CD4-positive, alpha-beta T cell treated with Interleukin-6 at 100 ng/mL for 8 hours (primary cell): ENCODE measurements around the gene LDLRAD3.

Experiments
- DNase-seq: peaks from one replicate; pipeline ENCODE4 v3.0.0-alpha.2; 2020; ENCODE audit warnings: mixed read lengths, low spot score

LDLRAD3 gene

DNA sequence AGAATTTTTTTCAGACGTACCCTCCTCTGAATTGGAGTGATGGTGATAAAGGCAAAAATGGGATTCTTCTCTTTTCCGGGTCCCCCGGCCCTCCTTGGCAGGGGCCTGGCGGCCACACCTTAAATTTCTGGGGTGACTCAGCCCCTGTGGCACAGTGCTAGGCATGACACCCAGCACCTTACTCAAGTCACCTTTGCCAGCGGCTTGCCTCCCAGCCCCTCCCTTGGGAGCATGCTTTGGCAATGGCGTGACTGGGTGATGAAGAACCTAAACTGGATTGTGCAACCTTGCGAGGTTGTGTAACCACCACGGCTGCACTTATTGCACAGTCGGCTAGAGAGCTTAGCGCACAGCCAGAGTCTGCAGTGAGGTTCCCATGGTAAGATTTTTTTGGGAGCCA is 16.2 kb upstream of the LDLRAD3 start:
- no peak for DNase-seq

- DNase-seq, result no peak
Observed at GRCh38 chr11:35928688-35929395, 15.0 kb upstream of the LDLRAD3 start.

GRCh38 chr11:35930466-35930865 is 13.4 kb upstream of the LDLRAD3 start:
- no peak for DNase-seq

GRCh38 chr11:35932121-35932520 is 11.7 kb upstream of the LDLRAD3 start:
- no peak for DNase-seq

DNA sequence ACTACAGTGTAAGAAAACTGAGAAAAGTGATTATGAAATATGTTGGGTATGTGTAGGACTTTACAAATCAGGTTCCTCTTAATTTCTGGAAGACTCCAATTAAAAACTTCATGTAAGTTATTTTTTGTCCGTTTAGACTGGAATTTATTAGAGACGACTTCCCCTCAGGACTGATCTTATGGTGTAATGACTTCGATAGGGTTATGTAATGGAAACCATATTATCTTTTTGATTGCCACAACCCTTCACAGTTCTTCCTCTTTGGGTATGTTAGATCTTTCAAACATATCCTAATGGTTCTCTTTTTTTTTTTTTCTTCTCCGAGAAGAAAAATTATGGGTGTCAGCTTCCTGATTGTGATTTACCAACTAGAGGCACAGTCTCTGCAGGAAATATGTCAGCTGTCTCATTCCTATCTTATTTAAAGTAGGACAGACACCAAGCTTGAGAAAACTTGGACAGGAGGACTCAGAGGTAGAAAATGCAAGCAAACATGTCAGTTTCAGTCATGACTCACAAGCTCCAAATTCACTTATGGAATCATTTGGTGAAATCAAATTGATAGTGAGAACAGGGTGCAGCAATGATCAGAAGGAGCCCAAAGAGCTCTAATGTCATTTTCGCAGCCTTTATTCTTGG is 11.1 kb upstream of the LDLRAD3 start:
- DNase-seq, result no peak

DNA sequence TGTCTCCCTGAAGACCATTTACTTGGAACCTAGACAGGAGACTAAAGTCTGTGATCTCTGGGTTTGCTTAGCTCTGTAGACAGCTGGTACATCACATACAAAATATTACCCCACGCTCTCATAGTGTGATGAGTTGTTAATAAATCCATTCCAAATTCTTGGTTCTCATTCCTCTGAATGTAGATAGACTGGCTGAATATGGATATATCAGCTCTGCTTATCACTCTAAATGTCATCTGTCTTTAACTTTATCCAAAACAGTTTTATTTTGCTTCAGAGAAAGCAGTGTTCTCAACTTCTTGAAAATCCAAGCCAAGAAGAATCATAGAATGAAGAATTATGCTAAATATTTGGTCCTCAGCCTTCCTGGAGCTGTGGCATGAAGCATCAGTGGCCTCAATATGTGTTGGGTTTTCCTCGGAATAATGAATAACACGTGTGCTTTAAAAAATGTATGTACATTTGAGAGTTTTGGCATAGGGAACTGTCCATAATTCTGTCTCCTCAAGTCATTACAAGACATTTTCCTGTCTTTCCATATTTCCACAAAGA is 10.5 kb upstream of the LDLRAD3 start:
- DNase-seq, result no peak

GRCh38 chr11:35934271-35934670 is 9.6 kb upstream of the LDLRAD3 start:
- DNase-seq, result no peak

DNA sequence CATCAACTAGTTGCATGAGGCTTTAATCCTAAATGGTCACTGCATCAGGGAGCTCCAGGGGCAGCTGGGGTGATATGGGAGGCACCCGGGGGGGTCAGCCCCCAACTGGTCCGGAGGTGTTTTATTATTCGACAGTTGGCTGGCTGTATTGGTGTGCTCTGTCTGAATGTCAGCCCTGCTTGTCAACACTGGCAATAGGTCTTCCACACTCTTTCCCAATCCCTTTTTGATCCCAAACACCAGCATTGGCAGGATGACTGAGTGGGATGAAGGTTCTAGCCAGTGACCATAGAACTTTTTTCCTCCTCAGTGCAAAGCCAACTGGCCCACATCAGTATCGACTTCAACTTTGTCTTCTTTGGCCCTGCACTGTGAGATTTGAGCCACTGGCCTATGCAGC is 8.9 kb upstream of the LDLRAD3 start:
- DNase-seq, result no peak

GRCh38 chr11:35935390-35935789 is 8.5 kb upstream of the LDLRAD3 start:
- no peak for DNase-seq

DNA sequence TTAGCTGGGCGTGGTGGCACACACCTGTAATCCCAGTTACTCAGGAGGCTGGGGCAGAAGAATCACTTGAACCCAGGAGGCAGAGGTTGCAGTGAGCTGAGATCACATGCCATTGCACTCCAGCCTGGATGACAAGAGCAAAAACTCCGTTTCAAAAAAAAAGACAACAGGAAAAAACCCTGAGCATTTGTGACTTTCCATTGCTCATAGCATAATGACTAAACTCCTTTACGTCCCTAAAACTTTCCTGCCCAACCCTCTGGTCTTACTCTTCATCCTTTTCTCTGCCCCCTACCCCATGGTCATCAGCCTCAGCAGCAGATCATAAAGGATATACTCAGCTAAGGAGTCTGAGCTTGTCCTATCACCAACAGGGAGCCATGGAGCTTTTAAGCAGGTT is 6.8 kb upstream of the LDLRAD3 start:
- no peak for DNase-seq

GRCh38 chr11:35937700-35938099 is 6.2 kb upstream of the LDLRAD3 start:
- no peak for DNase-seq

DNA sequence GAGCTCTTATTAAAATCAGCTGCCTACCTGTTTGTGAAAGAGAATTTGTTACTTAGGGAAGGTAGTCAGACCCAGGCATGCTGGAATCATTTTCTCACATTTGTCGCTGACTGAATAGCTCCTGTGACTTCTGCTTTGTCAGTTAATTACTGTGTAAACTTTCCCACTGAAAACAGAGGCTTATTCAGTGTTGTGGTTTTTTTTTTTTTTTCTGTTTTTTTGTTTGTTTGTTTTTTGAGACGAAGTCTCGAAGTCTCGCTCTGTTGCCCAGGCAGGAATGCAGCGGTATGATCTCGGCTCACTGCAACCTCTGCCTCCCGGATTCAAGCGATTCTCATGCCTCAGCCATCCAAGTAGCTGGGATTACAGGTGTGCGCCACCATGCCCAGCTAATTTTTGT is 5.6 kb upstream of the LDLRAD3 start:
- no peak for DNase-seq

- no peak for DNase-seq
Observed at GRCh38 chr11:35943309-35943708, 553 bp upstream of the LDLRAD3 start.

DNA sequence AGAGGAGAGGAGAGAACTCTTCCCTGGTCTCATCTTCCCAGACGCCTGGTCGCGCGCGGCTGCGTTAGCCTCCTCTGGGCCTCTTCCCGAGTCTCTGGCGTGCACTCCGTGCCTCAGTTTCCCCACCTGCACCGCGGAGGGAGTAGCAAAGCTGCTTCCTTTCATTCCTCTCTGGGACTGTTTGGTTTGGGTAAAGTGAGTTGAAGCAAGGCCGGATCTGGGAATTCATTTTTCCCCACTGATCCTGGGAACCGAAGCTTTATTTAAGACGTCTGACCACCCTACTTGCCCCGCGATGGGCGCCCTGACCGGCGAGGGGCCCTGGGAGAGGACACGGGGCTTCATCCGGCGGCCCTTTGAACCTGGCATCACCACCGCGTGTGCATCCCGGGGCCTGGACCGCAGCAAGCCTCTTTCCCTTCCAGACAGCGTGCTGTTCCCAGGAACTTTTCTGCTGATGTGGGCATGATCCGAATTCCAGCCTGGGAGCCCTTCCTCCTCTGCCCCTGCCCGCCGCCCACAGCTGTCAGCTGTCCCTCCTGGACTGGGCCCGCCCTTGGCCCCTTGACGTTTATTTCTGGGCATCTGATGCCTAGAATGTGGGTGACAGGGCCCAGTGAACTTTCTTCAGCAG is 758 bp downstream of the LDLRAD3 start:
- no peak for DNase-seq

GRCh38 chr11:35945137-35945518 is 1.3 kb downstream of the LDLRAD3 start:
- DNase-seq, result no peak

DNA sequence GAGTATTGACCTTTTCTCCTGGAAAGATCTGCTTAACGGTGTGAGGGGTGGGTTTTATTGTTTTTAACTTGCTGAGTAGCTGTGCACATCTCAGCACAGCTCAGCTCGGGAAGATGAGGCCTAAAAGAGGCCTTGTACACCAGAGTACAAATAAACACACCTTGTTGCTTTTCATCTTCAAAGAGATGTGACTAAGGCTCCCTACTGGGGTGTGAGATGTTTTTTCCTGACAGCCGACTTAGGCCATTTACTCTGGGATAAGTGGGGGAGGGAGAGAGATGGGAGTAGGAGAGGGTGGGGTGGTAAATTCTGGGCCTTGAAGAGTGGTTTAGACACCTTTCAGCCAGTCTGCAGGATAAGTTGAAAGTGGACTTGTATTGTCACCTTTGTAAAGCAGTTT is 2.9 kb downstream of the LDLRAD3 start:
- no peak for DNase-seq

DNA sequence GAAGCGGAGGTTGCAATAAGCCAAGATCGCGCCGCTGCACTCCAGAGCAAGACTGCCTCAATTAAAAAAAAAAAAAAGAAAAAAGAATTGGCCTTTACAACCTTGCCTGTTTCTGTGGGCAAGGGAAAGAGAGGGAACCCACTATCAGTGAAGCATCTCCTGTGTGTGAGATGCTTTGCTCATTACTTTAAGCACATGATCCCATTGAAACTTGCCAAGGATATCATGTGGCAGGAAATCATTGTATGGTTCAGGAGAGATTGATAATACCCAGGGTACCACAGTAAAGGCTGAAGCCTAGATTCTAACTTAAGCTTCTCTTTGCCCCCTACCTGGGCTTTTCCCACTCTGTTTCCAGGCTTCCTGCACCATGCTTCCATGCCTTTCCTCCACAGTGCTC is 3.6 kb downstream of the LDLRAD3 start:
- no peak for DNase-seq

DNA sequence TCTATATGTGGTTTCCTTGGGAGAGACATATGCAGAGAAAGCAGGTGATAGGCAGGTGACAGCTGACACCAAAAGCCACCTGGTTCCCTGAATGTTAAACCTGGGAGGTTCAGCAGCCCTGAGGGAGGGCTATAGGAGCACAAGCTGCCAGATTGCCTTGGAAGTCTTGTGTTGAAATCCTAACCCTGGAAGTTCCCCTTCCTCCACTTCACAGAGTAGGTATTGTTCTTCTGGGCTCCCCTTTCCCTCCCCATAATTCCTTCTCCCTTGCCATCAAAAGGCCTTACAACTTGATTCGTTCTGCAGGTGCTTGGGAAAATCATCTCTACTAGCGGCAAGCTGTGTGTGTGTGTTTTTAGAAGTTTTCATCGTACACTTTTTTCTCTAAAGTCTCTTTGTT is 5.4 kb downstream of the LDLRAD3 start:
- DNase-seq, result no peak

- DNase-seq, result no peak
Observed at GRCh38 chr11:35950082-35950481, 6.2 kb downstream of the LDLRAD3 start.

DNA sequence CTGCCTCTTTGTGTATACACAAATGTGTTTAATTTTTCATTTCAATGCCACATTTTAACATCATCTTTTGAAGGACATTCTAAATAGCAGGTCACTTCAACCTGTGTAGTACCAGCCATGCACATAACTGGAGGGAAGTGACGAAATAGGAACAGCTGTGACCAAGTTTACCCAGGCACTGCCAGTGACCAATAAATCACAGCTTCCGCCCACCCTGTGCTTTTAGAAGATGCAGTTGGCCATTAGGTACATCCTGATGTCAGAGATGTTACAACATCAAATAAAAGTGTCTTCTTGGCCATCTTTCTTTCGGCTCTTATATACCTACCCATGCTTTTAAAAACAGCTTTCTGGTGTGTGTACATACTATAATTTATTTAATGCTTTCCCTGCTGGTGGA is 7.8 kb downstream of the LDLRAD3 start:
- DNase-seq, result no peak

DNA sequence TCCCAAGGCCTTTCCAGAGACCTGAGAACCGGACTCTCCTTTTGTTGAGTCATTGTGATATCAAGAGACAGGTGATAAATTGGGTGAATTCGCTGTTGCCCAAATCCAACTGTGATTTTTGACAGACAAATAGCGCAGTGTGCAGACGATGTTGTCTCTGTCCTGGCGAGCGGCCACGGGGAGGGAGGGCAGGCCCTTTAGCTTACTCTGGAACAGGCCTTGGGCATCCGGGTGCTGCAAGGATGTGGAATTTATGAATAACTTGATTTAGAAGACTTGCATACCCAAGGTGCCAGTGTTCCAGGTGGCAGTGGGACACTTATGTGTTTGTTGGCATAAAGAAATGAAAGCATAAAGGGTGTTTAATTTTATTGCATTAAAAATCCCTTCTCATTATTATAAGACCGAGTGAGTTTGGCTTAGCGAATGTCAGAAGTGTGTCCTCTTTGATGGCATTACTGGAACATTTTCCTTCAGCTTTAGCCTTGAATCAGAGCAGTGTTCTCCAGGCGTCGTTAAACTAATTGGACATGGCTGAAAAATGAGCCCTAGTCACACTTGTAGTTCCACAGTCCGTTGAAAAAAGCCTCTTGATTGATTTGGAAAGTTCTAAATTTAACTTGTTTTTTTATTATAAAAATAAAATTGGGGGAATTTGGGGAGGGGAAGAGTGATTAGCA is 9.4 kb downstream of the LDLRAD3 start:
- DNase-seq, result no peak

DNA sequence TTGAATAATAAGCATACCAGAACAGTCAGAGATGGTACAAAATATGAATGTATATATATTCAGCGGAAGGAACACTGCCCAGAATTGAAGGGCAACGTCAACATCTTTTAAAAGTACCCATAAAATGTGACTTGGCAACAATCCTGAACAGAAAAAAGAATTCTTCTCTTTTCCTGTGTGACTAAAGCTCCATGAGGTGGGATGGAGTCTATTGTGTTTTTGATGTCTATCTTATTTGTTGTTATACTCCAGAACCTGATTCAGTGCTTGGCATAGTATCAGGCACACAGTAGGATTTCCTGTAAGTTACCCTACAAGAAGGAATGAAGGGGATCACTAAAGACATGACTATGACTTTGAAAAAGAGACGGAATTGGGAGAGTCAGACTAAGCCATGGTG is 10.3 kb downstream of the LDLRAD3 start:
- DNase-seq, result no peak

DNA sequence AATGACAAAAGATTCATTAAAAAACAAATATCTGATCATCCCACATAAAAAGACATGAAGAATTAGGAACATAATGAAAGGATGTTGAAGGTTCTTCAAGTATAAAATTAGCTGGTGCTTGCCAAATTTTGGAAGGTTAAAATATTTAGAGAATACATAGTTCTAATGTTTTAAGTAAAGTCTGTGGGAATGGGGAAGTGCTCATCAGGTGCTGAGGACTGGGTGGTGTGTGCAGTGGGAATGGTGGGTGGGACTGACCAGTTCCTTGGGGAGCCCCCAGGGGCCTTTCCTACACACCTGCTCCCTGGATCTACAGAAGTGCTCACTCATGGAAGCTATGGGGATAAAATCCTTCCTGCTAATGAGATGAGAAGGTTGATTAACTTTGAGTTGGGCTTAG is 11.8 kb downstream of the LDLRAD3 start:
- no peak for DNase-seq
